ENCODE data around the gene SCARF1. TPM values are rescaled to one million over a fixed set of nuclear protein-coding genes. Genes with fewer than 3 reads are reported as not detected.
"Not testable (repeated sequence)": the region's sequence is repeated elsewhere in the genome, so short reads cannot be mapped to it uniquely, and the experiment has no call there.

Gene SCARF1
- total and polyA plus RNA-seq, 9 donors: 1.7 to 10.2 (median 5.7) TPM

DNA sequence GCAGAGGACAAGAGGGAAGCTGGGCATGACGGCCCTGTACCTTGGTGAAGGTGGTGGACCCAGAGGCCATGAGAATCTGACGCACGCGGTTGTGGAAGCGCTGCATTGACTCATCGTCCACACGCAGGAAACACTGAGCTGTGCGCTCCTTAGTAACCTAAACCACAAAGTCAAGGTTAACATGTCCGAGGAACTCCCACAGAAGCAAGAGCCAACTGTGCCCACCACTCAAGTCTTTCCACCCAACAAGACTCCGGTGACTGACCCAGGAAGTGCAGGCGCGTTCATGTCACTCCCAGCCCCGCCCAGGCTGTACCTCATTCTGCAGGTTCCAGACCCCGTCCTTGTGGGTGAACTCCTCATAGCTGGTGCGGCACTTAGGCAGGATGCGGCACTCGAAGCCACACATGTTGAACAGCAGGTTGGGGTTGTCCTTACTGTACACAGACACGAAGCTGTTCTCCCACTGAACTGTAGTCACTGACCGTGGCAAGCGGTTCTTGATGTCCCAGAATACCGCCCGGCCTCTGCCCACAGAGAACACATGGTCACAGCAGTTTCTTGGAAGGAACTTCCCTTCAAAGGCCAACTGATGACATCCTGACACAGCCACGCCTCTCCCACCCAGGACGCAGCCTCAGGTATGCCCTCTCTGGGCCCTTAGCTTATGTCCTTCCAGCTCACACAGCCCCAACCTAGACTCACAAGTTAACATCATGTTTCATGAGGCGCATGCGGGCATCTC, 27.7 kb upstream of the SCARF1 start:
- TF ChIP-seq POLR2A (IDR thresholded peaks at IDR 0.05): no peak
- no peak for TF ChIP-seq EP300 (IDR thresholded peaks at IDR 0.05)
- TF ChIP-seq, protein P1, sequence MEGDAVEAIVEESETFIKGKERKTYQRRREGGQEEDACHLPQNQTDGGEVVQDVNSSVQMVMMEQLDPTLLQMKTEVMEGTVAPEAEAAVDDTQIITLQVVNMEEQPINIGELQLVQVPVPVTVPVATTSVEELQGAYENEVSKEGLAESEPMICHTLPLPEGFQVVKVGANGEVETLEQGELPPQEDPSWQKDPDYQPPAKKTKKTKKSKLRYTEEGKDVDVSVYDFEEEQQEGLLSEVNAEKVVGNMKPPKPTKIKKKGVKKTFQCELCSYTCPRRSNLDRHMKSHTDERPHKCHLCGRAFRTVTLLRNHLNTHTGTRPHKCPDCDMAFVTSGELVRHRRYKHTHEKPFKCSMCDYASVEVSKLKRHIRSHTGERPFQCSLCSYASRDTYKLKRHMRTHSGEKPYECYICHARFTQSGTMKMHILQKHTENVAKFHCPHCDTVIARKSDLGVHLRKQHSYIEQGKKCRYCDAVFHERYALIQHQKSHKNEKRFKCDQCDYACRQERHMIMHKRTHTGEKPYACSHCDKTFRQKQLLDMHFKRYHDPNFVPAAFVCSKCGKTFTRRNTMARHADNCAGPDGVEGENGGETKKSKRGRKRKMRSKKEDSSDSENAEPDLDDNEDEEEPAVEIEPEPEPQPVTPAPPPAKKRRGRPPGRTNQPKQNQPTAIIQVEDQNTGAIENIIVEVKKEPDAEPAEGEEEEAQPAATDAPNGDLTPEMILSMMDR (IDR thresholded peaks at IDR 0.05): no peak
- Histone ChIP-seq H3K36me3 (no peaks in the 10 kb centered on the region), H3K4me1 (ENCODE audit: insufficient read depth) (no peaks in the 10 kb centered on the region), H3K9me3 (no peaks in the 10 kb centered on the region), H3K4me3 (no peak overlapping the region), H3K27me3 (no peaks in the 10 kb centered on the region), H3K27ac (no peak overlapping the region)
- intact Hi-C loops (cut with DNase I): loop anchor here in 2 of 4 donors (5.0 to 10.0 kb wide), 3 partner anchors 34 to 362 kb away; partner anchors contain the start of gene DPH1 (in 1 of the 2)
- 85 to 92% (median 86%) methylated on average over 26 of the region's 26 CpGs for WGBS, 3 donors
- no peak for DNase-seq

DNA sequence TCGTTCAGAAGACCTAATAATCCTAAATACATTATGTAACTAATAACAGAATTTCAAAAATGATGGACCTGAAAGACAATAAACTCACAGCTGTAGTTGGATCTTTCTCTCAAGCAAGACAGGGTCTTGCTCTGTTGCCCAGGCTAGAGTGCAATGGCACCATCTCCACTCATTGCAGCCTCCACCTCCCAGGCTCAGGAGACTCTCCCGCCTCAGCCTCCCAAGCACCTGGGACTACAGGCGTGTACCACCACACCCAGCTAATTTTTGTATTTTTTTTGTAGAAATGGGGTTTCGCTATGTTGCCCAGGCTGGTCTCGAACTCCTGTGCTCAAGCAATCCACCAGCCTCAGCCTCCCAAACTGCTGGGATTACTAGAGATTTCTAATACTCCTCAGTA, 18.4 kb upstream of the SCARF1 start:
- H3K4me1 ChIP-seq (ENCODE audit: insufficient read depth); intact Hi-C loops (cut with DNase I); H3K4me3 ChIP-seq; H3K9me3 ChIP-seq; H3K36me3 ChIP-seq; H3K27ac ChIP-seq; H3K27me3 ChIP-seq: not testable (repeated sequence)
- WGBS, 3 donors: 89 to 92% (median 90%) methylated on average over 5 of the region's 5 CpGs
- peak in 1 of 5 donors; percentile 9 for DNase-seq

DNA sequence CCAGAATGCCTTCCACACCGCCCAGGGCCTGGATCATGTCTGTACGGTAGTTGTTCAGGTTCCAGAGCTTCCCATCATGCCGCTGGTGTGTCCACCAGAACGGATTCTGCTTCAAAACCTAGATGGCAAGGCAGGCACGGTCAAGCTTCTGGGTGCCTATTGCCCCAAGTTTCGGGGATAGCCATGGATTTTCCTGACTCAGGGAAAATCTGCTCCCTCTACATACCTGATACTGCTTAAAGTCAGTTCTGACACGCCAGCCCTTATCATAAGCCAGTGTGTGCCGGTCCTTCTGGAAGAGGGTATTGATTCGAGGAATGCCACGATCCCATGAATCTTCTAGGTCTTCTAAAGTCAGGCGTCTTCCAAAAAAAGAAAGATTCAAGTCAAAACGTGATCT, 15.5 kb upstream of the SCARF1 start:
- Histone ChIP-seq H3K4me1 (ENCODE audit: insufficient read depth) (no peaks in the 10 kb centered on the region), H3K9me3 (no peaks in the 10 kb centered on the region), H3K4me3 (no peak overlapping the region), H3K27ac (no peak overlapping the region), H3K36me3 (no peaks in the 10 kb centered on the region), H3K27me3 (no peaks in the 10 kb centered on the region)
- no peak for DNase-seq
- TF ChIP-seq, protein P1 (IDR thresholded peaks at IDR 0.05): no peak
- TF ChIP-seq EP300 (IDR thresholded peaks at IDR 0.05) (no peak), POLR2A (IDR thresholded peaks at IDR 0.05) (no peak)
- intact Hi-C loops (cut with DNase I): no loop called here
- WGBS, 3 donors: 90 to 91% (median 90%) methylated on average over 12 of the region's 12 CpGs

DNA sequence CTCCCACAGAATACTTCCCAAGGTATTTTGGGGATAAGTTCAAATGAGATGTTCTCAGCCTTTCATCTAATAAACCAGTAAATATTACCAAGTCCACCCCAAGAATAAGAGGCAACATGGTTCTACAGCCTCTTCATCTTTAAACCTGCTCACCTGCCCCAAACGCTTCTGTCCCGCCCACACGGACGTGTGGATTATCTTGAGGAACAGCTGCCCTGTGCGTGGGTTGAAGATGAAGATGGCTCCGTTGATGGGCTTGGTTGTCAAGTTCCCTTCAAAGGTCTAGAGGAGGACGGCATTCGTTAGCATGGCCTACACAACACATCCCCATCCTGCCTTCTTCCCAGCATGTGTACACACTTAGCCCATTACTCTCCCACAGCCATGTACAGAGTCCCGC, 12.6 kb upstream of the SCARF1 start:
- H3K36me3 ChIP-seq: no peaks in the 10 kb centered on the region
- intact Hi-C loops (cut with DNase I): loop anchor here in 2 of 4 donors (10.0 kb wide), 2 partner anchors 47 to 367 kb away; partner anchors contain the start of gene RTN4RL1 (in 1 of the 2)
- no peak overlapping the region for H3K4me3 ChIP-seq
- WGBS, 3 donors: 84 to 92% (median 90%) methylated on average over 9 of the region's 9 CpGs
- no peaks in the 10 kb centered on the region for H3K27me3 ChIP-seq
- TF ChIP-seq POLR2A (IDR thresholded peaks at IDR 0.05) (no peak), EP300 (IDR thresholded peaks at IDR 0.05) (no peak)
- TF ChIP-seq, protein P1 (IDR thresholded peaks at IDR 0.05): no peak
- H3K4me1 ChIP-seq (ENCODE audit: insufficient read depth): no peaks in the 10 kb centered on the region
- H3K9me3 ChIP-seq: no peaks in the 10 kb centered on the region
- no peak for DNase-seq
- H3K27ac ChIP-seq: no peak overlapping the region

DNA sequence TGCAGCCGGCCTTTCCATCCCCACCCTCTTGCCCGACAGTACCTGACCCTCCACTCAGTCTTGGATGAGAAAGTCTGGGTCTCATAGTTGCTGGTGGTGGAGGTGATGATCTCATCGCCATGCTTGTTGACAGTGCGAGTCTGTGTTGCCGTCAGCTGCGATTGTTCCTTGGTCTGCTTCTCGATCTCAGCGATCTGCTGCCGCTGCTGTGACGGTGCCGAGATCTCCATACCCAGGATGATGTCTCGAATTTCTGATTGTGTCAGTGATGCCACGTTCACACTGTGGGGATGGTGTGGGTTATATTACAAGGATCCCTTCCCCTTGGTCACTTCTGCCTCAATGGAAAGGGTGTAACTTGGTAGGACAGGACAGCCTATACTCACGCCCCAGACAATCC, 8.2 kb upstream of the SCARF1 start:
- Histone ChIP-seq H3K9me3 (no peaks in the 10 kb centered on the region), H3K4me3 (no peak overlapping the region), H3K27ac (no peak overlapping the region), H3K4me1 (ENCODE audit: insufficient read depth) (peaks cover 6% of the 10 kb centered on the region), H3K27me3 (no peaks in the 10 kb centered on the region), H3K36me3 (no peaks in the 10 kb centered on the region)
- 88 to 92% (median 91%) methylated on average over 14 of the region's 14 CpGs for WGBS, 3 donors
- intact Hi-C loops (cut with DNase I): loop anchor here in 2 of 4 donors (10.0 kb wide), 2 partner anchors 51 to 371 kb away; partner anchors contain the start of gene RTN4RL1 (in 1 of the 2)
- TF ChIP-seq, protein P1 (IDR thresholded peaks at IDR 0.05): no peak
- TF ChIP-seq EP300 (IDR thresholded peaks at IDR 0.05) (no peak), POLR2A (IDR thresholded peaks at IDR 0.05) (no peak)
- DNase-seq: no peak

DNA sequence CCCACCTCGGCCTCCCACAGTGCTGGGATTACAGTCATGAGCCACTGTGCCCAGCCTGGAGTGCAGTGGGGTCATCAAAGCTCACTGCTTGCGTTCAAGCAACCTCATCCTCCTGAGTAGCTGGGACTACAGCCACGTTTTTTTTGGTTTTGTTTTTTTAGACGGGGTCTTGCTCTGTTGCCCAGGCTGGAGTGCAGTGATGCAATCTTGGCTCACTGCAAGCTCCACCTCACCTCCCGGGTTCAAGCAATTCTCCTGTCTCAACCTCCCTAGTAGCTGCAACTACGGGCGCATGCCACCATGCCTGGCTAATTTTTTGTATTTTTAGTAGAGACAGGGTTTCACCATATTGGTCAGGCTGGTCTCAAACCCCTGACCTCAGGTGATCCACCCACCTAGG, 7.3 kb upstream of the SCARF1 start:
- H3K27ac ChIP-seq, DNase-seq: not testable (repeated sequence)

More for the DNA sequence above, 7.3 kb upstream of the SCARF1 start:
- WGBS, 3 donors: 74 to 80% (median 78%) methylated on average over 7 of the region's 7 CpGs
- not testable (repeated sequence) for H3K36me3 ChIP-seq; H3K9me3 ChIP-seq; H3K4me1 ChIP-seq (ENCODE audit: insufficient read depth); H3K4me3 ChIP-seq; H3K27me3 ChIP-seq
- intact Hi-C loops (cut with DNase I): loop anchor here in 2 of 4 donors (10.0 kb wide), 2 partner anchors 52 to 372 kb away; partner anchors contain the start of gene RTN4RL1 (in 1 of the 2)

Measured in ovary (tissue), 9 donors.